GM12878 (cell line): ENCODE results near the gene PERCC1. TPM values are rescaled to one million over a fixed set of nuclear protein-coding genes. Genes with fewer than 3 reads are reported as not detected.
"Not testable (repeated sequence)": the region's sequence is repeated elsewhere in the genome, so short reads cannot be mapped to it uniquely, and the experiment has no call there.

Experiments used
- ATAC-seq: fragments of 200-7000 bp; cut with Tn5 transposase; 3 replicates; pipeline ENCODE4 v1.9.1; 2020; ENCODE audit warnings: mild to moderate bottlenecking, moderate library complexity
- BruUV-seq: library from RNA; stranded (reverse); fragments of 400-500 nt; replicated peaks from 2 replicates; lab custom pipeline; 2021; lab: Mats Ljungman, UMichigan
- CTCF ChIA-PET: fragments of 300-600 bp; sonication (Branson Sonifier 250); formaldehyde crosslinking; extraction: SDS; loops from one replicate; lab custom pipeline; 2021; ENCODE audit warnings: inconsistent platforms; lab: Yijun Ruan, JAX
- POLR2A ChIA-PET: fragments of 350-600 bp; formaldehyde crosslinking; extraction: SDS; loops from one replicate; lab custom pipeline; 2021; ENCODE audit warnings: inconsistent platforms; lab: Charles Lee
- RAD21 ChIA-PET: fragments of 300-600 bp; sonication (Branson Sonifier 250); formaldehyde crosslinking; loops from one replicate; lab custom pipeline; 2023; ENCODE audit warnings: antibody characterized with exemption; ENCODE audit not compliant: unreplicated experiment; lab: Charles Lee
- SMC1A ChIA-PET: fragments of 300-600 bp; sonication (Branson Sonifier 250); formaldehyde crosslinking; loops from one replicate; lab custom pipeline; 2023; ENCODE audit not compliant: unreplicated experiment, uncharacterized antibody; lab: Charles Lee
- DNase-seq: peaks from one replicate; pipeline ENCODE4 v3.0.0-alpha.2; 2011; ENCODE audit warnings: low read depth, low spot score
- FAIRE-seq: peaks from 3 replicates; lab custom pipeline; 2011; peaks lifted over from hg19 to GRCh38; lab: Jason Lieb, UNC
- H2AFZ ChIP-seq: 2 replicates; pipeline ENCODE4 v1.6.0; 2011; ENCODE audit warnings: low read depth, low read length, control low read depth; ENCODE audit not compliant: control insufficient read depth
- H3K27ac ChIP-seq: 2 replicates; pipeline ENCODE4 v1.5.1; 2011; ENCODE audit warnings: control low read depth; ENCODE audit not compliant: control insufficient read depth, insufficient read depth
- H3K27me3 ChIP-seq, 2 experiments: replicated peaks in 1 of 2; 2 replicates each; pipeline versions ENCODE4 v1.6.0 to v1.6.1; 2011; ENCODE audit warnings: low read length in 1 of 2; ENCODE audit not compliant: control insufficient read depth in 2 of 2, insufficient read depth in 2 of 2
- H3K36me3 ChIP-seq, 2 experiments: 2 replicates each; pipeline ENCODE4 v1.5.1; 2011; ENCODE audit warnings: low read length in 1 of 2; ENCODE audit not compliant: control insufficient read depth in 2 of 2, insufficient read depth in 2 of 2
- H3K4me1 ChIP-seq: 2 replicates; pipeline ENCODE4 v1.6.1; 2011; ENCODE audit warnings: mild to moderate bottlenecking, low read length, moderate library complexity, mixed read lengths; ENCODE audit not compliant: control insufficient read depth, insufficient read depth
- H3K4me2 ChIP-seq: 2 replicates; pipeline ENCODE4 v1.6.0; 2011; ENCODE audit warnings: control low read depth; ENCODE audit not compliant: control insufficient read depth, insufficient read depth
- H3K4me3 ChIP-seq: fragments of 200-600 bp; sonication (generic); 2 replicates; pipeline ENCODE4 v1.5.1; 2016
- H3K79me2 ChIP-seq: 2 replicates; pipeline ENCODE4 v1.6.0; 2011; ENCODE audit warnings: low read length; ENCODE audit not compliant: control insufficient read depth, insufficient read depth
- H3K9ac ChIP-seq: 2 replicates; pipeline ENCODE4 v1.8.0; 2011; ENCODE audit warnings: low read length, control low read depth, mixed read lengths; ENCODE audit not compliant: control insufficient read depth, insufficient read depth
- H3K9me3 ChIP-seq: replicated peaks from 3 replicates; pipeline ENCODE4 v1.5.1; 2011; ENCODE audit warnings: mild to moderate bottlenecking, low read length; ENCODE audit not compliant: control insufficient read depth, insufficient read depth
- H4K20me1 ChIP-seq: 2 replicates; pipeline ENCODE4 v1.6.0; 2011; ENCODE audit not compliant: control insufficient read depth, insufficient read depth
- CEBPB ChIP-seq, 2 experiments: fragments of 150-350 bp in 1 of 2; IDR thresholded peaks; 2 replicates each; pipeline ENCODE4 v1.6.1; 2012 to 2014; ENCODE audit warnings: low read depth in 2 of 2, low read length in 2 of 2, borderline replicate concordance in 1 of 2, inconsistent platforms in 1 of 2
- ESRRA ChIP-seq: IDR thresholded peaks from 2 replicates; pipeline ENCODE4 v1.6.1; 2012; ENCODE audit warnings: mild to moderate bottlenecking, low read length, improper control_type of control experiment
- SMC3 ChIP-seq: IDR thresholded peaks from 2 replicates; pipeline ENCODE4 v1.6.1; 2011; ENCODE audit warnings: low read length, improper control_type of control experiment, borderline replicate concordance
- STAT3 ChIP-seq: IDR thresholded peaks from 2 replicates; pipeline ENCODE4 v1.6.1; 2011; ENCODE audit warnings: low read depth, low read length, improper control_type of control experiment
- WGBS: methylation state at CpG from one replicate; pipeline ENCODE4 v1.1.6; 2016; ENCODE audit warnings: low lambda C conversion rate; ENCODE audit not compliant: insufficient replicate concordance, insufficient coverage; ENCODE audit errors: missing lambda C conversion rate; 5-methylcytosine and 5-hydroxymethylcytosine counted together
- in situ Hi-C: fragments of 300-500 bp; cut with MboI; formaldehyde crosslinking; loops from 9 replicates; pipeline ENCODE4 v1.14.3; 2018; ENCODE audit warnings: mixed read lengths
- intact Hi-C: fragments of 100-400 bp; cut with micrococcal nuclease; formaldehyde crosslinking; loops from one replicate; pipeline ENCODE4 v1.14.2; 2022; ENCODE audit not compliant: unreplicated experiment
- polyA plus RNA-seq, 11 experiments: library from polyadenylated mRNA; depleted of rRNA in 4 of 11; unstranded in 6 of 11; stranded (reverse) in 5 of 11; fragments of >200 nt; fragmentation: Nextera tagmentation in 4 of 11; fragmentation: Illumina TruSeq in 1 of 11; extraction: Ambion mirVana in 4 of 11; extraction: Trizol in 1 of 11; gene quantifications; 1 replicate in 1 of 11; 2 replicates in 10 of 11; pipeline versions ENCODE4 v1.2.1 to v1.2.3, GENCODE V29; 2011 to 2016; ENCODE audit warnings: inconsistent platforms in 2 of 11, missing spikeins in 2 of 11, low read depth in 1 of 11
- total RNA-seq, 4 experiments: library from RNA; depleted of rRNA in 3 of 4; stranded (reverse); fragments of >200 nt in 3 of 4; fragmentation: Illumina TruSeq in 1 of 4; extraction: Trizol in 1 of 4; gene quantifications; 2 replicates each; pipeline versions ENCODE4 v1.2.1 to v1.2.3, GENCODE V29; 2013 to 2021
- TF ChIP-seq, protein P1 (sequence below): IDR thresholded peaks from 2 replicates; pipeline ENCODE4 v1.6.1; 2011; ENCODE audit warnings: mild to moderate bottlenecking, low read depth, low read length, moderate library complexity; ENCODE audit not compliant: insufficient replicate concordance

Gene PERCC1
- total and polyA plus RNA-seq, 10 of the 15 experiments (the other 5 are each of a cell fraction or from before 2014, with no cell fraction given) = not detected

GRCh38 chr16:1477033-1477432 lies 46.2 kb downstream of the PERCC1 start:
- Histone ChIP-seq H3K9me3 (no peaks in the 10 kb centered on the region), H3K9ac (no peak overlapping the region), H3K27me3 (no peaks in the 10 kb centered on the region; a peak in 1 of 4 replicates), H3K4me2 (no peak overlapping the region), H2AFZ (no peak overlapping the region), H3K79me2 (peaks cover 23% of the 10 kb centered on the region), H3K4me1 (peaks cover 10% of the 10 kb centered on the region), H3K36me3 (no peaks in the 10 kb centered on the region), H3K27ac (no peak overlapping the region), H4K20me1 (no peaks in the 10 kb centered on the region), H3K4me3 (no peak overlapping the region)
- FAIRE-seq (no peak), ATAC-seq (no peak), DNase-seq (no peak)
- ChIA-PET CTCF (no interaction called here), POLR2A (interaction anchor here (0.6 kb wide), 1 partner anchor 14 kb away, joined by 4 read pairs; no protein-coding TSS in a partner anchor), RAD21 (no interaction called here), SMC1A (no interaction called here)
- no TSS peak for BruUV-seq
- WGBS = 82% methylated on average over 10 of the region's 10 CpGs
- in situ Hi-C loops = no loop called here
- TF ChIP-seq SMC3 (no peak), CEBPB (IDR thresholded peaks at IDR 0.05; ENCODE audit: borderline replicate concordance in 1 of 2, low read depth in 2 of 2, low read length in 2 of 2) (no peak), STAT3 (no peak), ESRRA (no peak)
- TF ChIP-seq, protein P1, sequence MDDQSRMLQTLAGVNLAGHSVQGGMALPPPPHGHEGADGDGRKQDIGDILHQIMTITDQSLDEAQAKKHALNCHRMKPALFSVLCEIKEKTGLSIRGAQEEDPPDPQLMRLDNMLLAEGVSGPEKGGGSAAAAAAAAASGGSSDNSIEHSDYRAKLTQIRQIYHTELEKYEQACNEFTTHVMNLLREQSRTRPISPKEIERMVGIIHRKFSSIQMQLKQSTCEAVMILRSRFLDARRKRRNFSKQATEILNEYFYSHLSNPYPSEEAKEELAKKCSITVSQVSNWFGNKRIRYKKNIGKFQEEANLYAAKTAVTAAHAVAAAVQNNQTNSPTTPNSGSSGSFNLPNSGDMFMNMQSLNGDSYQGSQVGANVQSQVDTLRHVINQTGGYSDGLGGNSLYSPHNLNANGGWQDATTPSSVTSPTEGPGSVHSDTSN = no peak
- intact Hi-C loops = no loop called here

DNA sequence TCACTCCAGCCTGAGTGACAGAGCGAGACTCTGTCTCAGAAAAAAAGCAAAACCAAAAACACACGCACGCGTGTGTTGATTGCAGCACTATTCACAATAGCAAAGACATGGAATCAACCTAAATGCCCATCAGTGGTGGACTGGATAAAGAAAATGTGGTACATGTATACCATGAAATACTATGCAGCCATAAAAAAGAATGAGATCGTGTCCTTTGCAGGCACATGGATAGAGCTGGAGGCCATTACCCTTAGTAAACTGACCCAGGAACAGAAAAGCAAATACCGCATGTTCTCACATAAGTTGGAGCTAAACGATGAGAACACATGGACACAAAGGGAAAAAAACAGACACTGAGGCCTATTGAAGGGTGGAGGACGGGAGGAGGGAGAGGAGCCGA lies 48.1 kb downstream of the PERCC1 start:
- H3K4me3 ChIP-seq, H2AFZ ChIP-seq, H4K20me1 ChIP-seq, CTCF ChIA-PET, intact Hi-C loops, H3K9me3 ChIP-seq, SMC1A ChIA-PET, H3K27me3 ChIP-seq, ATAC-seq, H3K9ac ChIP-seq, BruUV-seq, in situ Hi-C loops, FAIRE-seq, H3K4me2 ChIP-seq, H3K36me3 ChIP-seq, RAD21 ChIA-PET, DNase-seq, H3K27ac ChIP-seq: not testable (repeated sequence)
- POLR2A ChIA-PET = interaction anchor here (1.5 kb wide), 1 partner anchor 14 kb away, joined by 3 read pairs; no protein-coding TSS in a partner anchor
- Histone ChIP-seq H3K79me2 (peaks cover 12% of the 10 kb centered on the region), H3K4me1 (peaks cover 11% of the 10 kb centered on the region)
- 93% methylated on average over 9 of the region's 9 CpGs for WGBS
